SU-DHL-6 (cell line): ENCODE results near the gene NAPSA.

Experiments used
- H2AFZ ChIP-seq: fragments of 200-600 bp; sonication (generic); 2 replicates; pipeline ENCODE4 v1.6.1; 2014; ENCODE audit warnings: low read depth, mild to moderate bottlenecking, moderate library complexity, mixed read lengths, antibody characterized with exemption, low read length; ENCODE audit not compliant: severe bottlenecking
- H3F3A ChIP-seq: fragments of 200-600 bp; shearing (Covaris generic); 2 replicates; pipeline ENCODE4 v1.6.0; 2016; ENCODE audit warnings: antibody characterized with exemption, mild to moderate bottlenecking; ENCODE audit not compliant: insufficient read depth
- H3K27ac ChIP-seq: fragments of 200-600 bp; sonication (generic); 2 replicates; pipeline ENCODE4 v1.5.1; 2016; ENCODE audit warnings: low read depth, mild to moderate bottlenecking, low read length, moderate library complexity, mixed read lengths
- H3K27me3 ChIP-seq: fragments of 200-600 bp; sonication (generic), shearing (Covaris generic); 2 replicates; pipeline ENCODE4 v1.6.0; 2014; ENCODE audit warnings: mild to moderate bottlenecking, low read length
- H3K36me3 ChIP-seq: fragments of 200-600 bp; sonication (generic); 2 replicates; pipeline ENCODE4 v1.6.1; 2014; ENCODE audit warnings: mild to moderate bottlenecking, low read length, mixed read lengths
- H3K4me2 ChIP-seq: fragments of 300-600, 200-600 bp; shearing (Covaris generic), sonication (generic); 2 replicates; pipeline ENCODE4 v1.6.0; 2014; ENCODE audit warnings: low read length, low read depth, mild to moderate bottlenecking; ENCODE audit not compliant: poor library complexity, severe bottlenecking
- H3K4me3 ChIP-seq: fragments of 200-600 bp; sonication (generic); 2 replicates; pipeline ENCODE4 v1.5.1; 2014; ENCODE audit warnings: antibody characterized with exemption, low read length, mild to moderate bottlenecking, mixed read lengths; ENCODE audit not compliant: insufficient read depth, poor library complexity, severe bottlenecking
- H3K79me2 ChIP-seq: fragments of 200-600 bp; sonication (generic); 2 replicates; pipeline ENCODE4 v1.6.1; 2014; ENCODE audit warnings: mild to moderate bottlenecking, low read length, moderate library complexity; ENCODE audit not compliant: insufficient read depth
- H3K9ac ChIP-seq: fragments of 200-600 bp; sonication (generic); 2 replicates; pipeline ENCODE4 v1.7.0; 2014; ENCODE audit warnings: mild to moderate bottlenecking, low read length
- H3K9me2 ChIP-seq: fragments of 200-600 bp; sonication (generic); replicated peaks from 2 replicates; pipeline ENCODE4 v1.6.1; 2014; ENCODE audit warnings: low read length; ENCODE audit not compliant: insufficient read depth
- H3K9me3 ChIP-seq: fragments of 200-600 bp; sonication (generic); 2 replicates; pipeline ENCODE4 v1.6.1; 2014; ENCODE audit warnings: low read length, mixed read lengths; ENCODE audit not compliant: insufficient read depth
- H4K20me1 ChIP-seq: fragments of 200-600 bp; sonication (generic); 2 replicates; pipeline ENCODE4 v1.6.1; 2014; ENCODE audit warnings: low read depth, mild to moderate bottlenecking, antibody characterized with exemption, low read length, moderate library complexity, mixed read lengths
- EZH2phosphoT487 ChIP-seq: fragments of 200-600 bp; sonication (generic), shearing (Covaris generic); conservative IDR thresholded peaks from 2 replicates; pipeline ENCODE4 v1.6.1; 2018; ENCODE audit warnings: mild to moderate bottlenecking, antibody characterized with exemption, low read length, moderate library complexity, mixed read lengths
- TF ChIP-seq, protein P1 (sequence below): fragments of 200-600 bp; sonication (generic); IDR thresholded peaks from one replicate; pipeline ENCODE4 v1.5.1; 2017; ENCODE audit warnings: antibody characterized with exemption, mild to moderate bottlenecking, low read length, moderate library complexity; ENCODE audit not compliant: insufficient read depth, poor library complexity, severe bottlenecking

The NAPSA gene

DNA sequence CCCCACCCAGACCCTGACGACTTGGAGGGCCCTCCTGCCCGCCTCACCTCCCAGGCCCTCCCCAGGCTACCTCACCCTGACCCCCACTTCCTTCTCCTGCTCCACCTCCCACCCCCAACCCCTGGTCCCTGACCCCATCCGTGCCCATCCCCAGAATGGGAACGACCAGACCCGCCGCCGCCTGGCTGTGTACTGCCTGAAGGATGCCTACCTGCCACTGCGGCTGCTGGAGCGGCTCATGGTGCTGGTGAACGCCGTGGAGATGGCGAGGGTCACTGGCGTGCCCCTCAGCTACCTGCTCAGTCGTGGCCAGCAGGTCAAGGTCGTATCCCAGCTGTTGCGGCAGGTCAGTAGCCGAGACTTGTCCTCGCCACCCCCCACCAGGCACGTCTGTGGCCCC lies 41.4 kb upstream of the NAPSA start:
- Histone ChIP-seq H3K79me2 (no peaks in the 10 kb centered on the region), H3F3A (no peaks in the 10 kb centered on the region), H4K20me1 (no peaks in the 10 kb centered on the region), H3K27me3 (no peaks in the 10 kb centered on the region), H3K9ac (no peak overlapping the region), H3K9me2 (no peaks in the 10 kb centered on the region), H3K36me3 (no peaks in the 10 kb centered on the region), H3K9me3 (no peaks in the 10 kb centered on the region), H3K4me2 (no peak overlapping the region), H3K27ac (no peak overlapping the region), H2AFZ (no peak overlapping the region), H3K4me3 (no peak overlapping the region)
- TF ChIP-seq EZH2phosphoT487, result no peak
- TF ChIP-seq, protein P1, sequence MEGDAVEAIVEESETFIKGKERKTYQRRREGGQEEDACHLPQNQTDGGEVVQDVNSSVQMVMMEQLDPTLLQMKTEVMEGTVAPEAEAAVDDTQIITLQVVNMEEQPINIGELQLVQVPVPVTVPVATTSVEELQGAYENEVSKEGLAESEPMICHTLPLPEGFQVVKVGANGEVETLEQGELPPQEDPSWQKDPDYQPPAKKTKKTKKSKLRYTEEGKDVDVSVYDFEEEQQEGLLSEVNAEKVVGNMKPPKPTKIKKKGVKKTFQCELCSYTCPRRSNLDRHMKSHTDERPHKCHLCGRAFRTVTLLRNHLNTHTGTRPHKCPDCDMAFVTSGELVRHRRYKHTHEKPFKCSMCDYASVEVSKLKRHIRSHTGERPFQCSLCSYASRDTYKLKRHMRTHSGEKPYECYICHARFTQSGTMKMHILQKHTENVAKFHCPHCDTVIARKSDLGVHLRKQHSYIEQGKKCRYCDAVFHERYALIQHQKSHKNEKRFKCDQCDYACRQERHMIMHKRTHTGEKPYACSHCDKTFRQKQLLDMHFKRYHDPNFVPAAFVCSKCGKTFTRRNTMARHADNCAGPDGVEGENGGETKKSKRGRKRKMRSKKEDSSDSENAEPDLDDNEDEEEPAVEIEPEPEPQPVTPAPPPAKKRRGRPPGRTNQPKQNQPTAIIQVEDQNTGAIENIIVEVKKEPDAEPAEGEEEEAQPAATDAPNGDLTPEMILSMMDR, result no peak

DNA sequence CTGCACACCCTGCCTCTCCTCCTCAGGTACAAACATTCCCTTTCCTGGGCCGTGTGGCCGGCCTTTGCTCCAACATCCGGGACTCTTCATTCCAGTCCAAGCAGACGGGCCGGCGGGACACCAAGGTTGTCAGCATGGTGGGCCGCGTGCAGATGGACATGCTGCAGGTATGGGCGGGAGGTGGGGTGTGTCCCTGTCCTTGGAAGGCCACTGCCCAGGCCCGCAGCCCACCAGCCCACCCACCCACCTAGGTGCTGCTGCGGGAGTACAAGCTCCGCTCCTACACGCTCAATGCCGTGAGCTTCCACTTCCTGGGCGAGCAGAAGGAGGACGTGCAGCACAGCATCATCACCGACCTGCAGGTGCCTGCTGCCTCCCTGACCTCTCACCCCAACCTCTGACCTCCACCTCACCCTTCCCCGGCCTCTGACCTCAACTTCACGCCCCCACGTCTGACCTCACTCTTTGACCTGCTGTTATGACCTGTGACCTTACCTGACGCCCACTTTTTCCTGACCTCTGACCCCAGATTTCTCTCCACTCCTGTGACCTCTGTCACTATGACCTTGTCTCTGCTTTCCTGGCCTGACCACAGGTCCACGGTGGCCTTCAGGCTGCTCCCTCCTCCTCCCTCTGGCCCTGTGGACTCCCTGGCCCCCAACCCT lies 40.8 kb upstream of the NAPSA start:
- no peak overlapping the region for H3K4me2 ChIP-seq
- no peaks in the 10 kb centered on the region for H3F3A ChIP-seq
- H3K4me3 ChIP-seq, result no peak overlapping the region
- H3K27me3 ChIP-seq, result no peaks in the 10 kb centered on the region
- no peaks in the 10 kb centered on the region for H3K79me2 ChIP-seq
- no peaks in the 10 kb centered on the region for H3K9me3 ChIP-seq
- H3K27ac ChIP-seq, result no peak overlapping the region
- H4K20me1 ChIP-seq, result no peaks in the 10 kb centered on the region
- no peak overlapping the region for H2AFZ ChIP-seq
- no peaks in the 10 kb centered on the region for H3K36me3 ChIP-seq
- no peak overlapping the region for H3K9ac ChIP-seq
- no peak for TF ChIP-seq EZH2phosphoT487
- TF ChIP-seq, protein P1, result no peak
- no peaks in the 10 kb centered on the region for H3K9me2 ChIP-seq

DNA sequence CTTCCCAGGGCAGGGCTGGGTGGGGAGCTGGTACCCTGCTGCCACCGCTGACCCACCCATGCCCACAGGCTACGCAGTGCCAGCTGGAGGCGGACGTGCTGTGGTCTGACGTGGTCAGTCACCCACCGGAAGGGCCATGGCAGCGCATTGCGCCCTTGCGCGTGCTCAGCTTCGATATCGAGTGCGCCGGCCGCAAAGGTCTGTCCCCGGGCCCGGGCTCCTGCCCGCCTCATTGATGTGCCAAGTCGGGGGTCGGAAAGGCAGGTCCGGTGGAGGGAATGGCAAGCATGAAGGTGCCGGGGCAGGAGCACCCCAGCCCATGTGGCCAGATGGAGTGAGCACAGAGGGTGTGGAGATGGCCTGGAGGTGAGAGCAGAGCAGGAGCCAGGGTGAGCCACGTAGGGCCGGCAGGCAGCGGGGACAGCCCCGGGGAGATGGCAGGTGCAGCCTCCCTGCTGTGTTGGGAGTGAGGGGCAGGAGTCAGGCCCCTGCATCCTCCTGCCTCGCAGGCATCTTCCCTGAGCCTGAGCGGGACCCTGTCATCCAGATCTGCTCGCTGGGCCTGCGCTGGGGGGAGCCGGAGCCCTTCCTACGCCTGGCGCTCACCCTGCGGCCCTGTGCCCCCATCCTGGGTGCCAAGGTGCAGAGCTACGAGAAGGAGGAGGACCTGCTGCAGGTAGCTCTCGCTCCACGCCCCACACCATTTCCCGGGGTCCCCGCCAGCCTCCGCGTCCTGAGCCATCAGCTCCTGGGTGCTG lies 37.3 kb upstream of the NAPSA start:
- H3K9me2 ChIP-seq, result no peaks in the 10 kb centered on the region
- H3K4me3 ChIP-seq, result no peak overlapping the region
- H3F3A ChIP-seq, result no peaks in the 10 kb centered on the region
- TF ChIP-seq, protein P1, result no peak
- TF ChIP-seq EZH2phosphoT487, result no peak
- H3K79me2 ChIP-seq, result peaks cover 10% of the 10 kb centered on the region
- H3K9ac ChIP-seq, result no peak overlapping the region
- no peaks in the 10 kb centered on the region for H3K27me3 ChIP-seq
- H3K36me3 ChIP-seq, result no peaks in the 10 kb centered on the region
- no peak overlapping the region for H3K27ac ChIP-seq
- no peak overlapping the region for H3K4me2 ChIP-seq
- no peaks in the 10 kb centered on the region for H4K20me1 ChIP-seq
- no peaks in the 10 kb centered on the region for H3K9me3 ChIP-seq
- H2AFZ ChIP-seq, result no peak overlapping the region
